Naive thymus-derived CD4-positive, alpha-beta T cell (primary cell): ENCODE measurements around the gene S100A4. TPM values are rescaled to one million over a fixed set of nuclear protein-coding genes. Genes with fewer than 3 reads are reported as not detected.
A peak's percentile ranks its signal among the peaks of the same experiment; 100 is the strongest.

Experiments used
- ATAC-seq: fragments of 150-1000 bp; cut with Tn5 transposase; 2 replicates; pipeline ENCODE4 v1.10.0; 2021; ENCODE audit warnings: mild to moderate bottlenecking, moderate library complexity
- CTCF ChIA-PET: fragments of 350-600 bp; sonication (Branson Sonifier 250); formaldehyde crosslinking; loops from one replicate; lab custom pipeline; 2021; ENCODE audit warnings: antibody characterized with exemption; lab: Charles Lee
- POLR2A ChIA-PET: fragments of 350-600 bp; sonication (Branson Sonifier 250); formaldehyde crosslinking; loops from one replicate; lab custom pipeline; 2021; ENCODE audit warnings: antibody characterized with exemption, inconsistent platforms; lab: Charles Lee
- DNase-seq, 9 donors: peaks; one replicate each; pipeline versions ENCODE4 v3.0.0 to v3.0.0-alpha.2; 2020 to 2022; ENCODE audit warnings: mixed read lengths in 1 of 9
- H3K27ac ChIP-seq: one replicate; pipeline ENCODE4 v1.7.0; 2013; ENCODE audit warnings: mild to moderate bottlenecking, low read depth, low read length, moderate library complexity
- H3K27me3 ChIP-seq, 2 donors: one replicate each; pipeline ENCODE4 v1.7.0; 2013; ENCODE audit warnings: low read length in 2 of 2, mild to moderate bottlenecking in 2 of 2, moderate library complexity in 2 of 2; ENCODE audit not compliant: control insufficient read depth in 2 of 2, insufficient read depth in 2 of 2
- H3K36me3 ChIP-seq, 3 experiments: 1 replicate in 2 of 3; 2 replicates in 1 of 3; pipeline ENCODE4 v1.7.0; 2013; ENCODE audit warnings: low read length in 3 of 3, mild to moderate bottlenecking in 3 of 3, moderate library complexity in 1 of 3; ENCODE audit not compliant: insufficient read depth in 3 of 3, control insufficient read depth in 2 of 3
- H3K4me1 ChIP-seq, 2 donors: one replicate each; pipeline ENCODE4 v1.7.0; 2013; ENCODE audit warnings: low read length in 2 of 2, mild to moderate bottlenecking in 2 of 2, moderate library complexity in 1 of 2; ENCODE audit not compliant: control insufficient read depth in 2 of 2, insufficient read depth in 2 of 2
- H3K4me3 ChIP-seq: 2 replicates; pipeline ENCODE4 v1.7.0; 2013; ENCODE audit warnings: mild to moderate bottlenecking, low read length
- H3K9me3 ChIP-seq, 3 experiments: 1 replicate in 2 of 3; 2 replicates in 1 of 3; pipeline ENCODE4 v1.7.0; 2013; ENCODE audit warnings: low read length in 3 of 3; ENCODE audit not compliant: control insufficient read depth in 2 of 3
- H3K27ac Mint-ChIP-seq, 9 donors: one replicate each; pipeline ENCODE4 v1.8.0; 2020 to 2022; ENCODE audit warnings: mixed read lengths in 9 of 9, mild to moderate bottlenecking in 8 of 9, moderate library complexity in 5 of 9, inconsistent platforms in 2 of 9
- H3K27me3 Mint-ChIP-seq, 5 donors: one replicate each; pipeline ENCODE4 v1.8.0; 2021 to 2022; ENCODE audit warnings: mixed read lengths in 5 of 5, mild to moderate bottlenecking in 1 of 5
- H3K36me3 Mint-ChIP-seq, 5 donors: one replicate each; pipeline ENCODE4 v1.8.0; 2020 to 2022; ENCODE audit warnings: mixed read lengths in 5 of 5, mild to moderate bottlenecking in 3 of 5, inconsistent platforms in 1 of 5
- H3K4me1 Mint-ChIP-seq, 7 donors: one replicate each; pipeline ENCODE4 v1.8.0; 2020 to 2022; ENCODE audit warnings: mixed read lengths in 7 of 7, mild to moderate bottlenecking in 3 of 7, inconsistent platforms in 1 of 7
- H3K4me3 Mint-ChIP-seq, 10 donors: one replicate each; pipeline ENCODE4 v1.8.0; 2020 to 2022; ENCODE audit warnings: mild to moderate bottlenecking in 10 of 10, mixed read lengths in 10 of 10, moderate library complexity in 6 of 10, inconsistent platforms in 2 of 10
- H3K9me3 Mint-ChIP-seq, 11 donors: one replicate each; pipeline ENCODE4 v1.8.0; 2020 to 2022; ENCODE audit warnings: mixed read lengths in 11 of 11, mild to moderate bottlenecking in 4 of 11, inconsistent platforms in 1 of 11, moderate library complexity in 1 of 11
- intact Hi-C, 2 donors: fragments of 100-400 bp; cut with micrococcal nuclease; formaldehyde crosslinking; loops; one replicate each; pipeline ENCODE4 v1.15.1; 2023
- polyA plus RNA-seq, 2 donors: library from polyadenylated mRNA; unstranded; fragments of 300-500 nt; fragmentation: Illumina TruSeq; gene quantifications; one replicate each; pipeline ENCODE4 v1.2.3, GENCODE V29; 2021
- total RNA-seq, 6 experiments: library from RNA in 5 of 6; stranded (reverse) in 5 of 6; gene quantifications; 1 replicate in 5 of 6; 2 replicates in 1 of 6; pipeline ENCODE4 v1.2.3 and lab custom pipeline; 2021 to 2026

Gene S100A4
- total and polyA plus RNA-seq, 7 experiments from 2014 or later = 54.0 to 766 (median 259) TPM

DNA sequence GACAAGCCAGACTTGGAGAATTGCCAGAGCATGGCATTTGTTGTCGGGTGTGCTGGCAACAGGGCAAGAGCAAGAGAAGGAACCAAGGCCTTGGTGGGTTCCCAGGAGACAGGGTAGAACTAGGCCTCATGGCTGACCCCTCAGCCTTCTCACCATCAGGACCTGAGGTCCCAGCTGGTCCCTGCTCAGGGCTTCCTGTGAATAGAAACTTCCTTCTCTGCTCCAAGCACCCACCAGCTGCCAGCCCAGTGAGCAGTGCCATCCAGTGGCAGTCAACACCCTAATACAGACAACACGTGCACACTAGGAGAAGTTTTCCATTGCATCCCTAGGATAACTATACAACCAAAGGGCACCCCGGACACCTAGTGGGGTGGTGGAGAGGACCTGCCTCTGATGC, 32.6 kb downstream of the S100A4 start:
- no peaks in the 10 kb centered on the region for H3K36me3 Mint-ChIP-seq
- H3K27me3 Mint-ChIP-seq = no peaks in the 10 kb centered on the region
- DNase-seq = no peak
- peaks cover 3 to 4% of the 10 kb centered on the region in 2 donors for H3K4me1 ChIP-seq
- intact Hi-C loops = loop anchor here (5.0 to 10.0 kb wide), 3 partner anchors 34 to 472 kb away; partner anchors contain the start of genes CHTOP (in 1 of the 2), RAB13 (in 1 of the 2), S100A3 (in 1 of the 2) and S100A4 (in 1 of the 2)
- no peak overlapping the region for H3K27ac Mint-ChIP-seq
- H3K4me3 Mint-ChIP-seq = no peak overlapping the region
- H3K9me3 ChIP-seq = no peaks in the 10 kb centered on the region
- no peaks in the 10 kb centered on the region for H3K36me3 ChIP-seq
- no peaks in the 10 kb centered on the region for H3K9me3 Mint-ChIP-seq
- no peaks in the 10 kb centered on the region for H3K27me3 ChIP-seq
- H3K27ac ChIP-seq = no peak overlapping the region
- CTCF ChIA-PET = interaction anchor here (0.8 to 3.8 kb wide), 4 partner anchors 20 to 236 kb away, joined by 3 to 30 read pairs (median 3); no protein-coding TSS in a partner anchor
- no peak overlapping the region for H3K4me3 ChIP-seq
- H3K4me1 Mint-ChIP-seq = peaks cover 0 to 26% (median 6%) of the 10 kb centered on the region in 7 donors
- no peak for ATAC-seq
- POLR2A ChIA-PET = interaction anchor here (0.7 kb wide), 1 partner anchor 58 kb away, joined by 3 read pairs; no protein-coding TSS in a partner anchor

DNA sequence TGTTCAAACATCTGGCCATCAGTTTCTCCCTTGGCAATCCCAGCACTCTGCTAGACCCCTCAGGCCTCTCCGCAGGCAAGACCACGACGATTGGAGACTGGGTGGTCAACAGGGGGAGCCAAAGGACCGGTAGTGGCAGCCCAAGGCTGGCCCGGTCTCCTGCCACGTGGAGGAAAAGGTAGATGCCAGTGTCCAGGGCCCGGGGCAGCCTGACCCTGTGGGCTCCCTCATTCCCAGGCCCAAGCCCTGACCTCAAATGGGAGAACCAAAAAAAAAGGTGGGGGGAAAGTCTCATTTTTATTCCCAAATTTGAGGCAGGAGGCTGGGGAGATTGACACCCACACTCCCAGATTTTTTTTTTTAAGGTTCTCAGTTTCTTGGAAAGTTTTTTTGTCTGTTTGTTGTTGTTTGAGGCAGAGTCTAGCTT, 34.6 kb downstream of the S100A4 start:
- POLR2A ChIA-PET = interaction anchor here (0.9 to 1.5 kb wide), 4 partner anchors 21 to 57 kb away, joined by 3 to 7 read pairs (median 4); partner anchors contain the start of gene S100A6
- intact Hi-C loops = loop anchor here (1.0 to 10.0 kb wide), 9 partner anchors 22 to 474 kb away; partner anchors contain the start of genes CHTOP (in 1 of the 2), NPR1 (in 1 of the 2), RAB13 (in 1 of the 2) and S100A3 (in 1 of the 2)
- peak overlapping the region in 1 of 9 donors; percentile 10 for H3K27ac Mint-ChIP-seq

DNA sequence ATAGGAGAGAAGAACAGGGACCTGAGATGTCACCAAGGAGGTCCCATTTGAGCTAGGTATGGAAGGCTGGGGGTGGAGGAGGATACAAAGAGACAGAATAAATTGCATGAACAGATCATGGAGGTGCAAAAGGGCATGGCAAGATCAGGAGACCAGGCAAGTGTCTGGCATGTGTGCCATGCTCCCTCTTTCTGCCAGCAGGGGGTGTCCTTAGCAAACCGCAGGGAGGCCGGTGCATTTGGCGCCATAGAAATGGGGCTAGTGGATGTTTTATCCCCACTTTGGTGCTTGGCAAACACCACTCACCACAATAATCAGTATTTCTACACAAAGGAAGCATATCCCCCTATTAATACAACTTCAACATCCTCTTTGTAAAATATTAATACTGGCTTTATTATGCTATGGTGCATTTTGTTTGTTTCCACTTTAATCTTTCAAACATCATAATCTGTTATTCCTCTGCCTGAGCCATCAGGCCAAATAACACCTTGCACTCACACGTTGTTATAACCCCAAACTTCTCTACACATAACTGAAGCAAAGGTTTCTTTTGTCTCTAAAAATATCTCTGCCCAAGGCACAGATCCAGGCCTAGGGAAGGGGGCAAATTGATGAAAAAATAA, 35.8 kb downstream of the S100A4 start:
- no peaks in the 10 kb centered on the region for H3K27me3 Mint-ChIP-seq
- H3K27ac Mint-ChIP-seq = no peak overlapping the region
- peaks cover 3 to 4% of the 10 kb centered on the region in 2 donors for H3K4me1 ChIP-seq
- H3K4me3 ChIP-seq = no peak overlapping the region
- H3K4me1 Mint-ChIP-seq = peaks cover 0 to 19% (median 6%) of the 10 kb centered on the region in 7 donors
- POLR2A ChIA-PET = interaction anchor here (0.6 to 1.5 kb wide), 5 partner anchors 23 to 58 kb away, joined by 3 to 7 read pairs (median 4); partner anchors contain the start of gene S100A4
- H3K9me3 ChIP-seq = no peaks in the 10 kb centered on the region
- H3K36me3 Mint-ChIP-seq = no peaks in the 10 kb centered on the region
- peak; percentile 65 for ATAC-seq
- H3K36me3 ChIP-seq = no peaks in the 10 kb centered on the region
- peaks cover 0 to 1% (median 0%) of the 10 kb centered on the region in 11 donors for H3K9me3 Mint-ChIP-seq
- no peak overlapping the region for H3K27ac ChIP-seq
- intact Hi-C loops = loop anchor here (1.0 to 10.0 kb wide), 6 partner anchors 23 to 476 kb away; partner anchors contain the start of genes RAB13 (in 2 of the 2), CHTOP (in 1 of the 2), NPR1 (in 1 of the 2) and S100A3 (in 1 of the 2)
- no peaks in the 10 kb centered on the region for H3K27me3 ChIP-seq
- no peak overlapping the region for H3K4me3 Mint-ChIP-seq
- CTCF ChIA-PET = interaction anchor here (0.6 to 5.3 kb wide), 14 partner anchors 15 to 246 kb away, joined by 3 to 119 read pairs (median 4); partner anchors contain the start of genes CHTOP, S100A2, S100A5 and S100A6
- DNase-seq = peak in 8 of 9 donors; percentile 7 to 62 (median 48)

More for the DNA sequence above, 34.6 kb downstream of the S100A4 start:
- Histone ChIP-seq H3K9me3 (no peaks in the 10 kb centered on the region), H3K27me3 (no peaks in the 10 kb centered on the region), H3K4me3 (no peak overlapping the region), H3K36me3 (no peaks in the 10 kb centered on the region), H3K27ac (no peak overlapping the region), H3K4me1 (peaks cover 3 to 4% of the 10 kb centered on the region in 2 donors)
- no peaks in the 10 kb centered on the region for H3K27me3 Mint-ChIP-seq
- CTCF ChIA-PET = interaction anchor here (0.6 to 5.3 kb wide), 28 partner anchors 9 to 1623 kb away, joined by 3 to 119 read pairs (median 4); partner anchors contain the start of genes S100A2, S100A5 and S100A6
- DNase-seq (peak; percentile 47 to 82 (median 68)), ATAC-seq (peak; percentile 92)
- H3K4me1 Mint-ChIP-seq = peaks cover 0 to 21% (median 6%) of the 10 kb centered on the region in 7 donors
- no peaks in the 10 kb centered on the region for H3K36me3 Mint-ChIP-seq
- H3K9me3 Mint-ChIP-seq = peaks cover 0 to 1% (median 0%) of the 10 kb centered on the region in 11 donors
- H3K4me3 Mint-ChIP-seq = no peak overlapping the region

DNA sequence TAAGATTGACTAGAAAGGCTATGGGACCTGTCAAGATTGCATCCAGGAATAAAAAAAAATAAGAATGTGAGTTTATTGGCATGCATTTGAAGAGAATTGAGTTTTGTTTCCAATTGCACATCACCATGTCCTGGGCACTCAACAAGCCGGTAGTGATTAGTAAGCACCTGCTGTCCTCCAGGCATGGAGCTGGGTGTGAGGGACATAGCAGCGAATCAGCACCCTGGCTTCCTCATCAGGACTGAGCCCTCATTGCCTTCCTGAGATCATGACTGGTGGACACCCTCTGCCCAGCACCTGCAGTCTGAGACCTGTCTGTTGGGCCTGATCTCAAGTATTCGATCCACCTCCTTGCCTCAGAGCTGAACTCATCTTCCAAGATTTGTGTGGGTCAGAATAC, 36.6 kb downstream of the S100A4 start:
- Histone ChIP-seq H3K4me1 (peaks cover 3 to 4% of the 10 kb centered on the region in 2 donors), H3K9me3 (no peaks in the 10 kb centered on the region), H3K27ac (no peak overlapping the region), H3K4me3 (no peak overlapping the region), H3K36me3 (no peaks in the 10 kb centered on the region), H3K27me3 (no peaks in the 10 kb centered on the region)
- Mint-ChIP-seq H3K27ac (no peak overlapping the region), H3K4me1 (peaks cover 0 to 19% (median 6%) of the 10 kb centered on the region in 7 donors), H3K4me3 (no peak overlapping the region), H3K27me3 (no peaks in the 10 kb centered on the region), H3K9me3 (peaks cover 0 to 1% (median 0%) of the 10 kb centered on the region in 11 donors), H3K36me3 (no peaks in the 10 kb centered on the region)
- CTCF ChIA-PET = interaction anchor here (0.8 to 5.3 kb wide), 6 partner anchors 14 to 62 kb away, joined by 3 to 119 read pairs (median 4); no protein-coding TSS in a partner anchor
- ATAC-seq (no peak), DNase-seq (no peak)
- intact Hi-C loops = loop anchor here in 1 of 2 donors (1.0 kb wide), 1 partner anchor 477 kb away; the partner anchor contains the start of gene RAB13
- POLR2A ChIA-PET = no interaction called here

DNA sequence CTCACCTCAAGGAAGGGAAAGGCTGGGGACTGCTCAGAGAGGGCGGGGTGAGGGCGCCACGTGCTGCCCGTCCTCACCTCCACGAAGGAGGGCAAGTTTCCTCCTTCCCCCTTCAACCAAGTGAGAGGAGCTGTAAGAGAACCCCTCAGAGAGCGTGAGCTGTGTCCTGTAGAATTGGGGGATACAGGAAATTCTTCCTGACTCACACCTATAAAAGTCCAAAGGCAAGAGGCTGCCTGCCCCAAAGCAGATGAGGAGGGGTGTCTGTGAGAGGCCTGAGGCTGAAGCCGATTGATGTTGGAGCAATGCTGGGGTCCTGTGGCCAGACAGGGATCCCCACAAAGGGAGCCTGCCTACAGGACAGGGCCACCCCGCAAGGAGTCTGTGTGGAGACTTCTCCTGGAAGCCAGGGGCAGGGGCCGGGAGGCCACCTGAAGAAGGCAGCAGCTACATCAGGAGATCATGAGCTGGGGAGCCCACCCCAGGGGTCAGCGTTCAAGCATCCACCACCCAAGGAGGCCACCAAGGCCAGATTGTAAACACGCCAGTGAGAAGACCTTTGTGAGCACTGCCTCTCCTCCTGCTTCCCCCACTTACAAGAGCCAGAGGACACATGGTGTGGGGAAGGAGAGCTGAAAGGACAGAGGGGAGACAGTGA, 37.6 kb downstream of the S100A4 start:
- Mint-ChIP-seq H3K27ac (peak overlapping the region in 1 of 9 donors; percentile 12), H3K4me3 (no peak overlapping the region), H3K27me3 (no peaks in the 10 kb centered on the region), H3K36me3 (no peaks in the 10 kb centered on the region), H3K9me3 (peaks cover 0 to 1% (median 0%) of the 10 kb centered on the region in 11 donors), H3K4me1 (peaks cover 0 to 15% (median 5%) of the 10 kb centered on the region in 7 donors)
- Histone ChIP-seq H3K4me3 (no peak overlapping the region), H3K4me1 (peaks cover 3 to 4% of the 10 kb centered on the region in 2 donors), H3K36me3 (no peaks in the 10 kb centered on the region), H3K9me3 (no peaks in the 10 kb centered on the region), H3K27ac (no peak overlapping the region), H3K27me3 (no peaks in the 10 kb centered on the region)
- ChIA-PET CTCF (interaction anchor here (1.0 to 5.3 kb wide), 5 partner anchors 18 to 108 kb away, joined by 4 to 119 read pairs (median 4); partner anchors contain the start of gene S100A14), POLR2A (no interaction called here)
- no peak for DNase-seq
- intact Hi-C loops = no loop called here
- no peak for ATAC-seq
